ENCODE results near the gene MGAM2. TPM values are rescaled to one million over a fixed set of nuclear protein-coding genes. Genes with fewer than 3 reads are reported as not detected.

MGAM2 gene
- total RNA-seq, 1 donor from 2014 or later, result not detected

DNA sequence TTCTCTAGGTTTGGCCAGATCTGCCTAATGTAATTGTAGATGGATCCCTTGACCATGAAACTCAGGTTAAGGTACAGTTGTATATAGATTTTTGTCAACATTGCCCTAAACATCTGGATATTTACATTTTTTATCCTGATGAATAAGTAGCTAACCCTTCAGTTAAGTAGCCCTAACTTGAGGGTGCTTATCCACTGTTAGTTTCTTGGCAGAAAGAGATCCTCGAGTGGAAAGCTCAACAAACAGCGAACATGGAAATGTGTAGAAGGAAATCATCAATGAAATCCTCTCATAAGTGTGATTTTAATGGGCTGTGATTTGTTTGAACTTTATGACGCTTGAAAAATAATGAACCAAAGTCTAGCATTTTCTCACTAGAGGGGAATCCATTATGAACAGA, 73.6 kb downstream of the MGAM2 start:
- DNase-seq (ENCODE audit: low spot score in 2 of 2), result no peak
- TF ChIP-seq, protein P1, sequence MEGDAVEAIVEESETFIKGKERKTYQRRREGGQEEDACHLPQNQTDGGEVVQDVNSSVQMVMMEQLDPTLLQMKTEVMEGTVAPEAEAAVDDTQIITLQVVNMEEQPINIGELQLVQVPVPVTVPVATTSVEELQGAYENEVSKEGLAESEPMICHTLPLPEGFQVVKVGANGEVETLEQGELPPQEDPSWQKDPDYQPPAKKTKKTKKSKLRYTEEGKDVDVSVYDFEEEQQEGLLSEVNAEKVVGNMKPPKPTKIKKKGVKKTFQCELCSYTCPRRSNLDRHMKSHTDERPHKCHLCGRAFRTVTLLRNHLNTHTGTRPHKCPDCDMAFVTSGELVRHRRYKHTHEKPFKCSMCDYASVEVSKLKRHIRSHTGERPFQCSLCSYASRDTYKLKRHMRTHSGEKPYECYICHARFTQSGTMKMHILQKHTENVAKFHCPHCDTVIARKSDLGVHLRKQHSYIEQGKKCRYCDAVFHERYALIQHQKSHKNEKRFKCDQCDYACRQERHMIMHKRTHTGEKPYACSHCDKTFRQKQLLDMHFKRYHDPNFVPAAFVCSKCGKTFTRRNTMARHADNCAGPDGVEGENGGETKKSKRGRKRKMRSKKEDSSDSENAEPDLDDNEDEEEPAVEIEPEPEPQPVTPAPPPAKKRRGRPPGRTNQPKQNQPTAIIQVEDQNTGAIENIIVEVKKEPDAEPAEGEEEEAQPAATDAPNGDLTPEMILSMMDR (IDR thresholded peaks at IDR 0.05), result no peak
- intact Hi-C loops (cut with DNase I), result no loop called here
- no peaks in the 10 kb centered on the region for H3K36me3 ChIP-seq
- no peaks in the 10 kb centered on the region for H3K27me3 ChIP-seq
- no peak overlapping the region for H3K27ac ChIP-seq
- H3K4me1 ChIP-seq, result no peaks in the 10 kb centered on the region
- H3K4me3 ChIP-seq, result no peak overlapping the region
- H3K9me3 ChIP-seq, result no peaks in the 10 kb centered on the region

DNA sequence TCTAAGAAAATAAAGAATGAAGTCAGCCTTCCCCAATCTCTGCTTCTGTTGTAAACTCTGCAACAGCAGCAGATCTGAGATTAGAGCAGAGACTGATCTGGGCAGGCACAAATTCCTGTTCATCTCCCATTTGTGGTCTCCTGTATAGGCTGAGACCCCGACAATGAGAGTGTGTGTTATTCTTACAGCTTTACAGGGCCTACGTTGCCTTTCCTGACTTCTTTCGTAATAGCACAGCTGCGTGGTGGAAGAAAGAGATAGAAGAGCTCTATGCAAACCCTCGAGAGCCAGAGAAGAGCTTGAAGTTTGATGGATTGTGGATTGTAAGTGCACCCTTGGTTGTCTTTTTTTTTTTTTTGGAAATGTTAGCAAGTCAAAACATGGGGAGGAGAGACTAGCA, 74.3 kb downstream of the MGAM2 start:
- Histone ChIP-seq H3K9me3 (no peaks in the 10 kb centered on the region), H3K36me3 (no peaks in the 10 kb centered on the region), H3K27ac (no peak overlapping the region), H3K4me1 (no peaks in the 10 kb centered on the region), H3K4me3 (no peak overlapping the region), H3K27me3 (no peaks in the 10 kb centered on the region)
- DNase-seq (ENCODE audit: low spot score in 2 of 2), result no peak
- intact Hi-C loops (cut with DNase I), result no loop called here
- TF ChIP-seq, protein P1 (IDR thresholded peaks at IDR 0.05), result no peak

DNA sequence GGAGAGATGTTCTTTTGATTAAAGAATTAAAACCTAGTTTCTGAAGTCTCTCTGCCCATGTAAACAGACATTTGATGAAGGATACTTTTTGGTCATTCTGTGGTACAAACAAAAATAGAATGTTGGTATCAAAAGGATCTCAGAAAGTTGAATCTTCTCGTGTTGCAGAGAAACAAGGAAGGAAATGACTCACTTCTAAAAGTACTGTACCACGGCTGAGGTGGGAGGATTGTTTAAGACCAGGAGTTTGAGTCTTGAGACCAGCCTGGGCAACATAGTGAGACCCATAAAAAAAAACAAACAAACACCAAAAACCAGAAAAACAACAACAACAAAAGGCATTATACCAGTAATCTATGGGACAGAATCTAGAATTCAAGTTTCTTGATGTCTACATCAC, 76.6 kb downstream of the MGAM2 start:
- DNase-seq (ENCODE audit: low spot score in 2 of 2), result no peak
- intact Hi-C loops (cut with DNase I), result loop anchor here (1.0 kb wide), 1 partner anchor 212 kb away; no protein-coding TSS in a partner anchor

DNA sequence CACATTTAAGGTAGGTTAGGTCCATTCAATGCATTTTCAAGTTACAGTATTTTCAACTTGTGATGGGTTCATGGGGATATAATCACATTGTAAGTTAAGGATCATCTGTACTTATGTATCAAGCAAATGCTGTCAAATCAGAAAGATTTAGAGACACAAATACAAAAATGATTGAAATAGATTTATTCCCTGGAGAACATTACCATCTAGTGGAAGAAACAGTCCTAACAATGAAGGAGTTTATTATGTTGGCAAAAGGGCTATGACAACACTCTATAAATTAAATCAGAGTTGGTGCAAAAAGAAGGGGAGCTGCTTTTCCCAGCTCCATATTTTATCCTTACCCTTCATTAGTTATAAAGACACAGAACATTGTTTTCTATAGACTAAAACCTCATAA, 77.3 kb downstream of the MGAM2 start:
- H3K36me3 ChIP-seq, result no peaks in the 10 kb centered on the region
- no peaks in the 10 kb centered on the region for H3K27me3 ChIP-seq
- no peaks in the 10 kb centered on the region for H3K9me3 ChIP-seq
- no peak overlapping the region for H3K27ac ChIP-seq
- DNase-seq (ENCODE audit: low spot score in 2 of 2), result no peak
- TF ChIP-seq, protein P1 (IDR thresholded peaks at IDR 0.05), result peak in 2 of 3 experiments; percentile 10 to 43
- intact Hi-C loops (cut with DNase I), result loop anchor here (1.0 kb wide), 1 partner anchor 213 kb away; no protein-coding TSS in a partner anchor
- no peak overlapping the region for H3K4me3 ChIP-seq
- no peaks in the 10 kb centered on the region for H3K4me1 ChIP-seq

More for the DNA sequence above, 76.6 kb downstream of the MGAM2 start:
- H3K27ac ChIP-seq, result no peak overlapping the region
- H3K4me1 ChIP-seq, result no peaks in the 10 kb centered on the region
- TF ChIP-seq, protein P1 (IDR thresholded peaks at IDR 0.05), result no peak
- no peaks in the 10 kb centered on the region for H3K9me3 ChIP-seq
- H3K36me3 ChIP-seq, result no peaks in the 10 kb centered on the region
- H3K4me3 ChIP-seq, result no peak overlapping the region
- no peaks in the 10 kb centered on the region for H3K27me3 ChIP-seq

DNA sequence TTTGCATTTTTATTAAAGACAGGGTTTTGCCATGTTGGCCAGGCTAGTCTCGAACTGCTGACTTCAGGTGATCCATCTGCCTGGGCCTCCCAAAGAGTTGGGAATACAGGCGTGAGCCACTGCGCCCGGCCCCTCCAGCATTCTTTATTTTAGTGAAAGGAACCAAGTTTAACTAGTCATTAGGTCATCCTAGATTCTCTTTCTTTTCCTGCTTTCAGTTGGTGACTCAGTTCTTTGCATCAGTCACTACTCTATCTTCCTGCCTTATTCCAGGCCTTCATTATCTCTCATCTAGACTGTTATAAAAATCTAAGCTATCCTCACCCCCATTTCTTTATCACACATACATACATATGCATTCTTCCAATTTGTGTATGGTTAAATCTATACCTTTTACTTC, 82.7 kb downstream of the MGAM2 start:
- intact Hi-C loops (cut with DNase I), result no loop called here
- no peak overlapping the region for H3K27ac ChIP-seq
- no peak overlapping the region for H3K4me3 ChIP-seq
- H3K27me3 ChIP-seq, result no peaks in the 10 kb centered on the region
- TF ChIP-seq, protein P1 (IDR thresholded peaks at IDR 0.05), result no peak
- no peaks in the 10 kb centered on the region for H3K36me3 ChIP-seq
- DNase-seq (ENCODE audit: low spot score in 2 of 2), result no peak
- H3K4me1 ChIP-seq, result no peaks in the 10 kb centered on the region
- no peaks in the 10 kb centered on the region for H3K9me3 ChIP-seq
